GOT3 (cell line): ENCODE results near the gene GLT8D2.
"Not testable (repeated sequence)": the region's sequence is repeated elsewhere in the genome, so short reads cannot be mapped to it uniquely, and the experiment has no call there.

ENCODE experiments used
- DNase-seq: peaks from one replicate; lab custom pipeline; 2025; ENCODE audit warnings: mixed read lengths; lab: John Stamatoyannopoulos, UW

GLT8D2 gene

DNA sequence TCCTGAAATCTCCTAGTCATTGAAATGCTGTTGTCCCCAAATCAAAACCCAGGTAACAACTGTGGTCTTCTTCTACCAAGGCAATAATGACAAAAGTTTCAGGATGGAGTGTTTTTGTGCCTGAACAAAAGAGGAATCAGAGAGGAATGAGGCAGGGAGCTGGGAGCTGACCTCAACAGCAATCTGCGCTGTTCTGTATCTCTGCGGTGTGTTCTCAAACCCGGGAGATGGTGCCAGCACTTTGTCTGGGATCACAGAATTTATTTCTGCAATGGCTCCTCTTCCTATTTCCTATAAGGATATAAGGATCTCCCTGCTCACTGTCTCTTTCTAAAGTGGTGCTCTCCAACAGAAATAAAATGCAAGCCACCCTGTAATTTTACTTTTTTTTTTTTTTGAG lies 449 bp upstream of the GLT8D2 start:
- DNase-seq = no peak

- no peak for DNase-seq
Observed at GRCh38 chr12:104049278-104049902, 597 bp downstream of the GLT8D2 start.

GRCh38 chr12:104048811-104049210 lies 1.2 kb downstream of the GLT8D2 start:
- DNase-seq = no peak

- no peak for DNase-seq
Observed at GRCh38 chr12:104048162-104048561, 1.8 kb downstream of the GLT8D2 start.

GRCh38 chr12:104046306-104046705 lies 3.7 kb downstream of the GLT8D2 start:
- no peak for DNase-seq

GRCh38 chr12:104044158-104044557 lies 5.8 kb downstream of the GLT8D2 start:
- no peak for DNase-seq

- no peak for DNase-seq
Observed at GRCh38 chr12:104042580-104042979, 7.4 kb downstream of the GLT8D2 start.

DNA sequence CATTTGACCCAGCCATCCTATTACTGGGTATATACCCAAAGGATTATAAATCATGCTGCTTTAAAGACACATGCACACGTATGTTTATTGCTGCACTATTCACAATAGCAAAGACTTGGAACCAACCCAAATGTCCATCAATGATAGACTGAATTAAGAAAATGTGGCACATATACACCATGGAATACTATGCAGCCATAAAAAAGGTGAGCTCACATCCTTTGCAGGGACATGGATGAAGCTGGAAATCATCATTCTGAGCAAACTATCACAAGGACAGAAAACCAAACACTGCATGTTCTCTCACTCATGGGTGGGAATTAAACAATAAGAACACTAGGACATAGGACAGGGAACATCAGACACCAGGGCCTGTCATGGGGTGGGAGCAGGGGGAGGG lies 10.2 kb downstream of the GLT8D2 start:
- DNase-seq = not testable (repeated sequence)

GRCh38 chr12:104036143-104036542 lies 13.8 kb downstream of the GLT8D2 start:
- DNase-seq = not testable (repeated sequence)

- DNase-seq = not testable (repeated sequence)
Observed at GRCh38 chr12:104030596-104030995, 19.4 kb downstream of the GLT8D2 start.

DNA sequence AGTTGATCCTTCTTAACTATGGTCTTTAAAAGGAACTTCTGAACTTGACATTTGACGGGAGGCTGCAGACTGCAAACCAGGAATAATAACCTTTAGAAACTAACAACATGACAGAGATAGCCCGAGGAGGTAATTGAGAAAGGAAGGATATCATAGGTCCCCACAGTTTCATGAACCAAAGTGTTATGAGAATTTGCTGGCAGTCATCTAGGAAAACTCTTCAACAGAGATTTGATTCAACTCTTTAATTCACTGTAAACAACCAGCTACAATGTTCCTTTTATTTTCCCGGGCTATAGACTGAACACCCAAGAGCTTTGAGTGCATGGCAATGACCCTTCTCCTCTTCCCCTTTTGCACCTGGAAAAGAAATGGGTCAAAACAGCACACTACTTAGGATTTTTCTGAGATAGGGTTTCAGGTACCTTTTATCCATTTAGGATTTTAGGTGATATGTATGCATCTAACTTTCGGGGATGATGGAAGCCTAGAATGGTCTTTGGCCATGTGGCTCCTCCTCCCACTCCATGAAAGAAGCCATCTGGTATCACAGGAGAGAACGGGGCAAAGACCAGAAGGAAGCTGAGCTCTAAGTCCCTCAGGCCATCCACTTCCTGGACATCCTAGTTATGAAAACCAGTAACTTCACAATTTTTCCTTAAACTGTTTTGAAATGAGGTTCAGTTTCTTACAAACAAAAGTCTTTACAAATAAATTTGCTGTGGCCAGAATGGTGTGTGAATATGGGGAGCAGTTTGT lies 23.0 kb downstream of the GLT8D2 start:
- no peak for DNase-seq

- DNase-seq = no peak
Observed at GRCh38 chr12:104025771-104026170, 24.2 kb downstream of the GLT8D2 start.

DNA sequence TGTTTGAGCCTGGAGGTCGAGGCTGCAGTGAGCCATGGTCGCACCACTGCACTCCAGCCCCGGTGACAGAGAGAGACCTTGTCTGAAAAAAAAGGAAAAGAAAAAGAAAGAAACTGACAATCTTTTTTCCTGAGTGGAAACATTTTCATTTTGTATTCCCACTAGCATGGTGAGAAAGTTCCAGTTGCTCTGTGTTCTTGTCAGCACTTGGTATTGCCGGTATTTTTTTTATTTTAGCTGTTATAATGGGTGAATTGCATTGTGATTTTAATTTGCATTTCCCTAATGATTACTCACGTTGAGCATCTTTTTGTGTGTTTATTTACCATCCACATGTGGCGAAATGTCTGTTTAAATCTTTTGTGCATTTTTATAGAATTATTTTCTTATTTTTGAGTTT lies 25.6 kb downstream of the GLT8D2 start:
- no peak for DNase-seq

DNA sequence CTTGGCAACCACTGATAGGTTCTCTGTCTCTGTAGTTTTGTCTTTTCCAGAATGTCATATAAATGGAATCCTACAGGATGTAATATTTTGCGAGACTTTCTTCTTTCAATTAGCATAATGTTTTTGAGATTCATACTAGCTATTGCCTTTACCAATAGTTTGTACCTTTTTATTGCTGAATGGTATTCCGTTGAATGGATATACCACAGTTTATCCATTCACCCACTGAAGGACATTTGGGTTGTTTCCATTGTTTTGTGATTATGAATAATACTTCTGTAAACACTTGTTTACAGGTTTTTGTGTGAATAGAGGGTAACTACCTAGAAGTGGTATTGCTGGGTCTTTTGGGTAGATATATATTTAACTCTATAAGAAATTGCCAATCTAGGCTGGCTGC lies 26.3 kb downstream of the GLT8D2 start:
- DNase-seq = no peak

GRCh38 chr12:104022786-104023185 lies 27.2 kb downstream of the GLT8D2 start:
- no peak for DNase-seq

GRCh38 chr12:104021862-104022261 lies 28.1 kb downstream of the GLT8D2 start:
- DNase-seq = not testable (repeated sequence)

DNA sequence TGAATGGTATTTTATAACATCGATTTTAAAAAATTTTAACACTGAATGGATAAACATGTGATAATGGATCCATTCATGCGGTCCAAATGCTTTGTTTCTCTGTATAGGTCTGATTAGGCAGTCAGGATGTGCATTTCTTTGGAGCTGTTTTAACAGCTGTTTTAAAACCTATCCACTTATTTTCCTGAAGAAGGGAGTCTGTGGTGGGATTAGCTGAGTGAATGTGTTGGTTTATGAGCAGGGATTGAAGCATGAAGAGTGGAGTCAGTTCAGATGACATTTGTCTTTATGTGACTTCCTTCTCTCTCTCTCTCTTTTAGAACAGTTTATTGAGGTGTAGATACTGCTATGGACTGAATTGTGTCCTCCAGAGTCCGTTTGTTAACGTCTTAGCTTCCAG lies 37.7 kb downstream of the GLT8D2 start:
- DNase-seq = no peak

- no peak for DNase-seq
Observed at GRCh38 chr12:104011253-104011652, 38.7 kb downstream of the GLT8D2 start.

- DNase-seq = no peak
Observed at GRCh38 chr12:104010606-104011169, 39.3 kb downstream of the GLT8D2 start.

- no peak for DNase-seq
Observed at GRCh38 chr12:104010121-104010520, 39.9 kb downstream of the GLT8D2 start.

GRCh38 chr12:104006929-104007328 lies 43.1 kb downstream of the GLT8D2 start:
- DNase-seq = no peak

DNA sequence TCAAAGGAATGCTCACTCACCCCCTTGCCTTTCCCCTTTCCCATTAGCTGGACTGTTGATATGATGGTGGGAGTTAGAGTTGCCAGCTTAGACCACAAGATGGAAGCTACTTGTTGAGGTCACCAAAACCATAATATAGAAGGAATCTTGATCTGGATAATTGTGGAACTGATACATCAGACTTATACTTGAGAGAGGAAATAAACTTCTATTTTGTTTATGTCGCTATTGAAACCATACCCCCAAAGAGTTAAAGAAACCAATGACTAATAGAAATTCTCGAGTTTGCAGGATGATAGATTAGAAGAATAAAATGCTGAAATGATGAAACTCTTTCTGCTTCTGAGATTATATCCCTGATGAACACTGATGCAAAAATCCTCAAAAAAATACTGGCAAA lies 46.4 kb downstream of the GLT8D2 start:
- no peak for DNase-seq

GRCh38 chr12:104002686-104003085 lies 47.3 kb downstream of the GLT8D2 start:
- no peak for DNase-seq
